ENCODE measurements around the gene CCDC137.

DNA sequence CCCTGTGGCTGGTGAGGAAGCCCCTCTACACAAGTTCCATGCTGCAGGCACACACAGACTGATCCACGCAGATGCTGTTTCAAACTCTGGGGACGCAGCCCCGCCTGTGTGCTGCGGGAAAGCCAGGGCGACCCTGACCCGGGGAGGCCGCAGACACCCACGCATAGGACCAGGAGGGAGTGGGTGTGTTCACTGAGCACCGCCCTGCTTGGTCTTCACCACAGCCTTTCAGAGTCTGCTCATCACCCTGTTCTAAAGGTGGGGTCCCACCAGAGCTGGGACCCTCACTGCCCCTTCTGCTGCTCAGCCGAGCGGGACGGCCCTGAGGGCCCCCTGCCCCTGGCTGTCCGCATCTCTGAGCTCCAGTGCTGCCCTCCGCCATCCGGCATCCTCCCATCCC lies 22.0 kb upstream of the CCDC137 start:
- TF ChIP-seq, protein P1, sequence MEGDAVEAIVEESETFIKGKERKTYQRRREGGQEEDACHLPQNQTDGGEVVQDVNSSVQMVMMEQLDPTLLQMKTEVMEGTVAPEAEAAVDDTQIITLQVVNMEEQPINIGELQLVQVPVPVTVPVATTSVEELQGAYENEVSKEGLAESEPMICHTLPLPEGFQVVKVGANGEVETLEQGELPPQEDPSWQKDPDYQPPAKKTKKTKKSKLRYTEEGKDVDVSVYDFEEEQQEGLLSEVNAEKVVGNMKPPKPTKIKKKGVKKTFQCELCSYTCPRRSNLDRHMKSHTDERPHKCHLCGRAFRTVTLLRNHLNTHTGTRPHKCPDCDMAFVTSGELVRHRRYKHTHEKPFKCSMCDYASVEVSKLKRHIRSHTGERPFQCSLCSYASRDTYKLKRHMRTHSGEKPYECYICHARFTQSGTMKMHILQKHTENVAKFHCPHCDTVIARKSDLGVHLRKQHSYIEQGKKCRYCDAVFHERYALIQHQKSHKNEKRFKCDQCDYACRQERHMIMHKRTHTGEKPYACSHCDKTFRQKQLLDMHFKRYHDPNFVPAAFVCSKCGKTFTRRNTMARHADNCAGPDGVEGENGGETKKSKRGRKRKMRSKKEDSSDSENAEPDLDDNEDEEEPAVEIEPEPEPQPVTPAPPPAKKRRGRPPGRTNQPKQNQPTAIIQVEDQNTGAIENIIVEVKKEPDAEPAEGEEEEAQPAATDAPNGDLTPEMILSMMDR (IDR thresholded peaks at IDR 0.05), result no peak
- TF ChIP-seq EZH2 (IDR thresholded peaks at IDR 0.05), result no peak

Data from neural progenitor cell (in vitro differentiated cells).